SU-DHL-6 (cell line): ENCODE data around the gene LSM2.
"Not testable (repeated sequence)": the region's sequence is repeated elsewhere in the genome, so short reads cannot be mapped to it uniquely, and the experiment has no call there.

Experiments
- H2AFZ ChIP-seq: fragments of 200-600 bp; sonication (generic); 2 replicates; pipeline ENCODE4 v1.6.1; 2014; ENCODE audit warnings: low read depth, mild to moderate bottlenecking, moderate library complexity, mixed read lengths, antibody characterized with exemption, low read length; ENCODE audit not compliant: severe bottlenecking
- H3F3A ChIP-seq: fragments of 200-600 bp; shearing (Covaris generic); 2 replicates; pipeline ENCODE4 v1.6.0; 2016; ENCODE audit warnings: antibody characterized with exemption, mild to moderate bottlenecking; ENCODE audit not compliant: insufficient read depth
- H3K27ac ChIP-seq: fragments of 200-600 bp; sonication (generic); 2 replicates; pipeline ENCODE4 v1.5.1; 2016; ENCODE audit warnings: low read depth, mild to moderate bottlenecking, low read length, moderate library complexity, mixed read lengths
- H3K27me3 ChIP-seq: fragments of 200-600 bp; sonication (generic), shearing (Covaris generic); 2 replicates; pipeline ENCODE4 v1.6.0; 2014; ENCODE audit warnings: mild to moderate bottlenecking, low read length
- H3K36me3 ChIP-seq: fragments of 200-600 bp; sonication (generic); 2 replicates; pipeline ENCODE4 v1.6.1; 2014; ENCODE audit warnings: mild to moderate bottlenecking, low read length, mixed read lengths
- H3K4me2 ChIP-seq: fragments of 300-600, 200-600 bp; shearing (Covaris generic), sonication (generic); 2 replicates; pipeline ENCODE4 v1.6.0; 2014; ENCODE audit warnings: low read length, low read depth, mild to moderate bottlenecking; ENCODE audit not compliant: poor library complexity, severe bottlenecking
- H3K4me3 ChIP-seq: fragments of 200-600 bp; sonication (generic); 2 replicates; pipeline ENCODE4 v1.5.1; 2014; ENCODE audit warnings: antibody characterized with exemption, low read length, mild to moderate bottlenecking, mixed read lengths; ENCODE audit not compliant: insufficient read depth, poor library complexity, severe bottlenecking
- H3K79me2 ChIP-seq: fragments of 200-600 bp; sonication (generic); 2 replicates; pipeline ENCODE4 v1.6.1; 2014; ENCODE audit warnings: mild to moderate bottlenecking, low read length, moderate library complexity; ENCODE audit not compliant: insufficient read depth
- H3K9ac ChIP-seq: fragments of 200-600 bp; sonication (generic); 2 replicates; pipeline ENCODE4 v1.7.0; 2014; ENCODE audit warnings: mild to moderate bottlenecking, low read length
- H3K9me2 ChIP-seq: fragments of 200-600 bp; sonication (generic); replicated peaks from 2 replicates; pipeline ENCODE4 v1.6.1; 2014; ENCODE audit warnings: low read length; ENCODE audit not compliant: insufficient read depth
- H3K9me3 ChIP-seq: fragments of 200-600 bp; sonication (generic); 2 replicates; pipeline ENCODE4 v1.6.1; 2014; ENCODE audit warnings: low read length, mixed read lengths; ENCODE audit not compliant: insufficient read depth
- H4K20me1 ChIP-seq: fragments of 200-600 bp; sonication (generic); 2 replicates; pipeline ENCODE4 v1.6.1; 2014; ENCODE audit warnings: low read depth, mild to moderate bottlenecking, antibody characterized with exemption, low read length, moderate library complexity, mixed read lengths
- EZH2phosphoT487 ChIP-seq: fragments of 200-600 bp; sonication (generic), shearing (Covaris generic); conservative IDR thresholded peaks from 2 replicates; pipeline ENCODE4 v1.6.1; 2018; ENCODE audit warnings: mild to moderate bottlenecking, antibody characterized with exemption, low read length, moderate library complexity, mixed read lengths
- TF ChIP-seq, protein P1 (sequence below): fragments of 200-600 bp; sonication (generic); IDR thresholded peaks from one replicate; pipeline ENCODE4 v1.5.1; 2017; ENCODE audit warnings: antibody characterized with exemption, mild to moderate bottlenecking, low read length, moderate library complexity; ENCODE audit not compliant: insufficient read depth, poor library complexity, severe bottlenecking

LSM2 gene

DNA sequence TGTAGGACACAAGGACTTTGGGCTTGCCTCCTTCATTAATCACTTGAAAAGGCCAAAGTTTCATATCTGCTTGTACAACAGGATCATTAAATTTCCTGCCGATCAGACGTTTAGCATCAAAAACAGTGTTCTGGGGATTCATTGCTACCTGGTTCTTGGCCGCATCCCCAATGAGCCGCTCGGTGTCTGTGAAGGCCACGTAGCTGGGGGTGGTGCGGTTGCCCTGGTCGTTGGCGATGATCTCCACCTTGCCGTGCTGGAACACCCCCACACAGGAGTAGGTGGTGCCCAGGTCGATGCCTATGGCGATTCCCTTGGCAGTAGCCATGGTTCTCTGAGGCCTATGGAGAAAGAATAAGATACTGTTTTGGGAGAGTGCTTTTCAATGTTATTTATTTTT, 4.9 kb upstream of the LSM2 start:
- Histone ChIP-seq H3K27me3 (no peaks in the 10 kb centered on the region), H3F3A (peaks cover 9% of the 10 kb centered on the region), H3K4me3 (no peak overlapping the region), H3K36me3 (no peaks in the 10 kb centered on the region), H2AFZ (no peak overlapping the region), H3K9me3 (no peaks in the 10 kb centered on the region), H3K4me2 (no peak overlapping the region), H3K79me2 (peaks cover under 1% of the 10 kb centered on the region; the same call in 1 of the 2 replicates), H4K20me1 (no peaks in the 10 kb centered on the region), H3K9me2 (no peaks in the 10 kb centered on the region), H3K9ac (no peak overlapping the region), H3K27ac (no peak overlapping the region)
- TF ChIP-seq EZH2phosphoT487: no peak
- TF ChIP-seq, protein P1, sequence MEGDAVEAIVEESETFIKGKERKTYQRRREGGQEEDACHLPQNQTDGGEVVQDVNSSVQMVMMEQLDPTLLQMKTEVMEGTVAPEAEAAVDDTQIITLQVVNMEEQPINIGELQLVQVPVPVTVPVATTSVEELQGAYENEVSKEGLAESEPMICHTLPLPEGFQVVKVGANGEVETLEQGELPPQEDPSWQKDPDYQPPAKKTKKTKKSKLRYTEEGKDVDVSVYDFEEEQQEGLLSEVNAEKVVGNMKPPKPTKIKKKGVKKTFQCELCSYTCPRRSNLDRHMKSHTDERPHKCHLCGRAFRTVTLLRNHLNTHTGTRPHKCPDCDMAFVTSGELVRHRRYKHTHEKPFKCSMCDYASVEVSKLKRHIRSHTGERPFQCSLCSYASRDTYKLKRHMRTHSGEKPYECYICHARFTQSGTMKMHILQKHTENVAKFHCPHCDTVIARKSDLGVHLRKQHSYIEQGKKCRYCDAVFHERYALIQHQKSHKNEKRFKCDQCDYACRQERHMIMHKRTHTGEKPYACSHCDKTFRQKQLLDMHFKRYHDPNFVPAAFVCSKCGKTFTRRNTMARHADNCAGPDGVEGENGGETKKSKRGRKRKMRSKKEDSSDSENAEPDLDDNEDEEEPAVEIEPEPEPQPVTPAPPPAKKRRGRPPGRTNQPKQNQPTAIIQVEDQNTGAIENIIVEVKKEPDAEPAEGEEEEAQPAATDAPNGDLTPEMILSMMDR: no peak

DNA sequence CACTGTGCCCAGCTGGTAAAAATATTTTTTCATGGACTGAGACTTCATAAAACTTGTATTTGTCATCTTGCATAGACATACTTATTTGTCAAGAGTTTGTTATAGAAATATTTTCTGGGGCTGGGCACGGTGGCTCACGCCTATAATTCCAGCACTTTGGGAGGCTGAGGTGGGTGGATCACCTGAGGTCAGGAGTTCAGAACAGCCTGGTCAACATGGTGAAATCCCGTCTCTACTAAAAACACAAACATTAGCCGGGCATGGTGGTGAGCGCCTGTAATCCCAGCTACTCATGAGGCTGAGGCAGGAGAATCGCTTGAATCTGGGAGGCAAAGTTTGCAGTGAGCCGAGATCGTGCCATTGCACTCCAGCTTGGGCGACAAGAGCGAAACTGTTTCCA, 1.8 kb upstream of the LSM2 start:
- not testable (repeated sequence) for H3K4me3 ChIP-seq, H3K9me2 ChIP-seq, H3K9ac ChIP-seq, H3K36me3 ChIP-seq, H3K27me3 ChIP-seq, H2AFZ ChIP-seq, H4K20me1 ChIP-seq, H3K4me2 ChIP-seq, H3K27ac ChIP-seq, H3K9me3 ChIP-seq
- peaks cover 14% of the 10 kb centered on the region for H3F3A ChIP-seq
- H3K79me2 ChIP-seq: peaks cover 27% of the 10 kb centered on the region

DNA sequence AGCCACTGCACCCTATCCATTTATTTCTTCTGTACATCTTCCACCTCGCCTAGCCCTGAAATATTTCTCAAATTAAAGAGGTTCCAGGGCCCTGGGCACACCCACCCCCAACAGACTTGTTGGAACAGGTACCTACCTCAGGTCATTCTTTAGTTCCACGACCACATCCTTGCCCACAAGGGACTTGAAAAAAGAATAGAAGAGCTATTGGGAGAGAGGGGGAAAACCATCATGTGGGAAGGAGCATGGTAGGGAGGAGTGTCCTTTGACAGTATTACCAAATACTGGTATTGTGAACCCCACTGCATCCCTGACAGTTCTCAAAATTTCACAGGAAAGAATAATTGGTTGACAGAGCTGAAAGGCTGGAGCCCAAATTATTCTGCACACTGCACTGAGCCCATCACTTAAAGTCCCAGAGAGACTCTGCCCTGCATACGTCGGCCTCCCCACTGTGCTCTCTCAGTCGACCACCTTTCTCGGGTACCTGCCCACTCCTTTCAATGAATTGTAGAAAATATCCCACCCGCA, 762 bp downstream of the LSM2 start:
- H3F3A ChIP-seq: peaks cover 14% of the 10 kb centered on the region
- H3K4me3 ChIP-seq: peak overlapping the region; percentile 79
- H3K9me3 ChIP-seq: no peaks in the 10 kb centered on the region
- H3K36me3 ChIP-seq: 0 out of 2 replicates have a peak, but pooled peaks cover 3% of the 10 kb centered on the region
- peak overlapping the region; percentile 69 for H3K27ac ChIP-seq
- peak overlapping the region; percentile 80 for H3K4me2 ChIP-seq
- peak overlapping the region; percentile 82 for H3K9ac ChIP-seq
- H3K27me3 ChIP-seq: no peaks in the 10 kb centered on the region
- H3K9me2 ChIP-seq: no peaks in the 10 kb centered on the region
- H2AFZ ChIP-seq: peak overlapping the region; percentile 74
- no peak for TF ChIP-seq EZH2phosphoT487
- TF ChIP-seq, protein P1: no peak
- no peaks in the 10 kb centered on the region for H4K20me1 ChIP-seq
- peaks cover 38% of the 10 kb centered on the region for H3K79me2 ChIP-seq

DNA sequence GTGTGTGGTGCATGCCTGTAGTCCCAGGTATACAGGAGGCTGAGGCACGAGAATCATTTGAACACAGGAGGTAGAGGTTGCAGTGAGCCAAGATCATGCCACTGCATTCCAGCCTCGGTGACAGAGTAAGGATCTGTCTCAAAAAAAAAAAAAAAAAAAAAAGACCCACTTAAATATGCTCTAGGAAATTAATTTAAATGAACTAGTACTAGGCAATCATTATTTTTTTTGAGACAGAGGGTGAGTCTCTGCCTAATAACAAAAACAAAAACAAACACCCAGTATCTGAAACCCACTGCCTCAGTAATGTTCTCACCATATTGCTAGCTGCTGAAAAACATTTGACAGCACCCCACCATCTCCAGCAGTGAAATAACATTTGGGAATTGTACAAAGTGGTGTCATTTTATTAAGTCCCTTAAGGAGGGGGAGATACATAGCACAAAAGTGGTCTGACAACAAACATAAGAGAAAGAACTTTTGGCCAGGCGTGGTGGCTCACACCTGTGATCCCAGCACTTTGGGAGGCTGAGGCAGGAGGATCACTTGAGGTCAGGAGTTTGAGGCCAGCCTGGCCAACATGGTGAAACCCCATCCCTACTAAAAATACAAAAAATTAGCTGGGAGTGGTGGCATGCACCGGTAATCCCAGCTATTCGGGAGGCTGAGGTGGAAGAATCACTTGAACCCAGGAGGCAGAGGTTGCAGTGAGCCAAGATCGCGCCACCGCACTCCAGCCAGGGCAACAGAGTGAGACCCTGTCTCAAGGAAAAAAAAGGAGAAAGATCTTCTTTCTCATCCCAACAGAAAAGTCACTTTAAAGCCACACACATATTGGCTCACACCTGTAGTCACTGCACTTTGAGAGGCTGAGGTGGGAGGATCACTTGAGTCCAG, 5.5 kb downstream of the LSM2 start:
- not testable (repeated sequence) for H3K9me2 ChIP-seq, H2AFZ ChIP-seq, H3K27me3 ChIP-seq, H3K9ac ChIP-seq, H3K36me3 ChIP-seq, H3K4me3 ChIP-seq, H3K27ac ChIP-seq, H4K20me1 ChIP-seq, H3K4me2 ChIP-seq, H3K9me3 ChIP-seq
- peaks cover 28% of the 10 kb centered on the region for H3F3A ChIP-seq
- H3K79me2 ChIP-seq: peaks cover 39% of the 10 kb centered on the region
